Colonic mucosa (tissue), 4 donors: ENCODE results near the gene PRKN. TPM values are rescaled to one million over a fixed set of nuclear protein-coding genes. Genes with fewer than 3 reads are reported as not detected.

Experiments used
- DNase-seq: peaks from one replicate; pipeline ENCODE4 v3.0.0-alpha.2; 2020
- H3K27ac ChIP-seq: fragments of 200-600 bp; one replicate; pipeline ENCODE4 v1.8.0; 2021
- H3K27me3 ChIP-seq: fragments of 200-600 bp; one replicate; pipeline ENCODE4 v1.8.0; 2021
- H3K36me3 ChIP-seq: fragments of 200-600 bp; one replicate; pipeline ENCODE4 v1.8.0; 2021
- H3K4me1 ChIP-seq: fragments of 200-600 bp; one replicate; pipeline ENCODE4 v1.8.0; 2021; ENCODE audit warnings: mild to moderate bottlenecking
- H3K4me3 ChIP-seq: fragments of 200-600 bp; one replicate; pipeline ENCODE4 v1.8.0; 2021
- H3K9ac ChIP-seq, 2 donors: one replicate each; pipeline ENCODE4 v1.7.0; 2013; ENCODE audit warnings: control low read depth in 2 of 2, low read depth in 2 of 2, low read length in 2 of 2
- H3K9me3 ChIP-seq: fragments of 200-600 bp; one replicate; pipeline ENCODE4 v1.8.0; 2021
- CTCF ChIP-seq: fragments of 200-600 bp; IDR thresholded peaks from one replicate; pipeline ENCODE4 v1.8.0; 2022; ENCODE audit warnings: antibody characterized with exemption, mild to moderate bottlenecking
- intact Hi-C: fragments of 100-400 bp; cut with DNase I; formaldehyde crosslinking; loops from one replicate; pipeline ENCODE4 v1.14.1; 2022
- total RNA-seq, 2 donors: library from RNA; stranded (reverse); fragmentation: NEBNext Ultra II Directional in 1 of 2; extraction: Animal tissue kit (Norgen Biotek cat#: 25700) in 1 of 2; gene quantifications; one replicate each; pipeline ENCODE4 v1.2.1, GENCODE V29; 2021
- donor health status: healthy.
- donor health status: DM: no; HTN: no; CAD: no.
- donor health status: DM: no; HTN: no; CAD: no.

The PRKN gene
- total RNA-seq, 2 donors from 2014 or later = 3.7 to 8.1 TPM

- no peaks in the 10 kb centered on the region for H3K27me3 ChIP-seq
- H3K36me3 ChIP-seq = no peaks in the 10 kb centered on the region
- DNase-seq = peak; percentile 30
- no peak overlapping the region for H3K4me3 ChIP-seq
- TF ChIP-seq CTCF = no peak
- no peak overlapping the region for H3K27ac ChIP-seq
- H3K9me3 ChIP-seq = no peaks in the 10 kb centered on the region
- no peaks in the 10 kb centered on the region for H3K4me1 ChIP-seq
- no peak overlapping the region for H3K9ac ChIP-seq
- intact Hi-C loops = no loop called here
These were observed 21.3 kb downstream of the PRKN start for GRCh38 chr6:162706232-162706631.

GRCh38 chr6:162705736-162706135 is 21.8 kb downstream of the PRKN start:
- no peak for DNase-seq
- Histone ChIP-seq H3K4me1 (no peaks in the 10 kb centered on the region), H3K9me3 (no peaks in the 10 kb centered on the region), H3K36me3 (no peaks in the 10 kb centered on the region), H3K9ac (no peak overlapping the region), H3K4me3 (no peak overlapping the region), H3K27ac (no peak overlapping the region), H3K27me3 (no peaks in the 10 kb centered on the region)
- intact Hi-C loops = no loop called here
- no peak for TF ChIP-seq CTCF

GRCh38 chr6:162704001-162704400 is 23.6 kb downstream of the PRKN start:
- DNase-seq = no peak
- H3K27ac ChIP-seq = no peak overlapping the region
- H3K36me3 ChIP-seq = no peaks in the 10 kb centered on the region
- no peaks in the 10 kb centered on the region for H3K27me3 ChIP-seq
- intact Hi-C loops = no loop called here
- H3K9me3 ChIP-seq = no peaks in the 10 kb centered on the region
- no peak for TF ChIP-seq CTCF
- no peak overlapping the region for H3K4me3 ChIP-seq
- H3K9ac ChIP-seq = no peak overlapping the region
- no peaks in the 10 kb centered on the region for H3K4me1 ChIP-seq

GRCh38 chr6:162702446-162702845 is 25.1 kb downstream of the PRKN start:
- no peaks in the 10 kb centered on the region for H3K36me3 ChIP-seq
- intact Hi-C loops = no loop called here

GRCh38 chr6:162701551-162701950 is 26.0 kb downstream of the PRKN start:
- Histone ChIP-seq H3K4me1 (no peaks in the 10 kb centered on the region), H3K9me3 (no peaks in the 10 kb centered on the region), H3K9ac (no peak overlapping the region), H3K4me3 (no peak overlapping the region), H3K27me3 (no peaks in the 10 kb centered on the region), H3K36me3 (no peaks in the 10 kb centered on the region), H3K27ac (no peak overlapping the region)
- no peak for DNase-seq
- intact Hi-C loops = no loop called here
- no peak for TF ChIP-seq CTCF

More at GRCh38 chr6:162702446-162702845, 25.1 kb downstream of the PRKN start:
- no peak for TF ChIP-seq CTCF
- Histone ChIP-seq H3K4me3 (no peak overlapping the region), H3K9me3 (no peaks in the 10 kb centered on the region), H3K27ac (no peak overlapping the region), H3K4me1 (no peaks in the 10 kb centered on the region), H3K9ac (no peak overlapping the region), H3K27me3 (no peaks in the 10 kb centered on the region)
- DNase-seq = no peak

GRCh38 chr6:162700966-162701365 is 26.6 kb downstream of the PRKN start:
- no peaks in the 10 kb centered on the region for H3K36me3 ChIP-seq
- no peak for TF ChIP-seq CTCF
- H3K4me3 ChIP-seq = no peak overlapping the region
- DNase-seq = no peak
- H3K9ac ChIP-seq = no peak overlapping the region
- intact Hi-C loops = no loop called here
- no peaks in the 10 kb centered on the region for H3K27me3 ChIP-seq
- H3K27ac ChIP-seq = no peak overlapping the region
- H3K4me1 ChIP-seq = no peaks in the 10 kb centered on the region
- H3K9me3 ChIP-seq = no peaks in the 10 kb centered on the region
